GM12878 (cell line): ENCODE data around the gene IFNL1. TPM values are rescaled to one million over a fixed set of nuclear protein-coding genes. Genes with fewer than 3 reads are reported as not detected.

Source experiments
- ATAC-seq: fragments of 200-7000 bp; cut with Tn5 transposase; 3 replicates; pipeline ENCODE4 v1.9.1; 2020; ENCODE audit warnings: mild to moderate bottlenecking, moderate library complexity
- BruUV-seq: library from RNA; stranded (reverse); fragments of 400-500 nt; replicated peaks from 2 replicates; lab custom pipeline; 2021; lab: Mats Ljungman, UMichigan
- CTCF ChIA-PET: fragments of 300-600 bp; sonication (Branson Sonifier 250); formaldehyde crosslinking; extraction: SDS; loops from one replicate; lab custom pipeline; 2021; ENCODE audit warnings: inconsistent platforms; lab: Yijun Ruan, JAX
- POLR2A ChIA-PET: fragments of 350-600 bp; formaldehyde crosslinking; extraction: SDS; loops from one replicate; lab custom pipeline; 2021; ENCODE audit warnings: inconsistent platforms; lab: Charles Lee
- RAD21 ChIA-PET: fragments of 300-600 bp; sonication (Branson Sonifier 250); formaldehyde crosslinking; loops from one replicate; lab custom pipeline; 2023; ENCODE audit warnings: antibody characterized with exemption; ENCODE audit not compliant: unreplicated experiment; lab: Charles Lee
- SMC1A ChIA-PET: fragments of 300-600 bp; sonication (Branson Sonifier 250); formaldehyde crosslinking; loops from one replicate; lab custom pipeline; 2023; ENCODE audit not compliant: unreplicated experiment, uncharacterized antibody; lab: Charles Lee
- DNase-seq: peaks from one replicate; pipeline ENCODE4 v3.0.0-alpha.2; 2011; ENCODE audit warnings: low read depth, low spot score
- FAIRE-seq: peaks from 3 replicates; lab custom pipeline; 2011; peaks lifted over from hg19 to GRCh38; lab: Jason Lieb, UNC
- H2AFZ ChIP-seq: 2 replicates; pipeline ENCODE4 v1.6.0; 2011; ENCODE audit warnings: low read depth, low read length, control low read depth; ENCODE audit not compliant: control insufficient read depth
- H3K27ac ChIP-seq: 2 replicates; pipeline ENCODE4 v1.5.1; 2011; ENCODE audit warnings: control low read depth; ENCODE audit not compliant: control insufficient read depth, insufficient read depth
- H3K27me3 ChIP-seq, 2 experiments: replicated peaks in 1 of 2; 2 replicates each; pipeline versions ENCODE4 v1.6.0 to v1.6.1; 2011; ENCODE audit warnings: low read length in 1 of 2; ENCODE audit not compliant: control insufficient read depth in 2 of 2, insufficient read depth in 2 of 2
- H3K36me3 ChIP-seq, 2 experiments: 2 replicates each; pipeline ENCODE4 v1.5.1; 2011; ENCODE audit warnings: low read length in 1 of 2; ENCODE audit not compliant: control insufficient read depth in 2 of 2, insufficient read depth in 2 of 2
- H3K4me1 ChIP-seq: 2 replicates; pipeline ENCODE4 v1.6.1; 2011; ENCODE audit warnings: mild to moderate bottlenecking, low read length, moderate library complexity, mixed read lengths; ENCODE audit not compliant: control insufficient read depth, insufficient read depth
- H3K4me2 ChIP-seq: 2 replicates; pipeline ENCODE4 v1.6.0; 2011; ENCODE audit warnings: control low read depth; ENCODE audit not compliant: control insufficient read depth, insufficient read depth
- H3K4me3 ChIP-seq: fragments of 200-600 bp; sonication (generic); 2 replicates; pipeline ENCODE4 v1.5.1; 2016
- H3K79me2 ChIP-seq: 2 replicates; pipeline ENCODE4 v1.6.0; 2011; ENCODE audit warnings: low read length; ENCODE audit not compliant: control insufficient read depth, insufficient read depth
- H3K9ac ChIP-seq: 2 replicates; pipeline ENCODE4 v1.8.0; 2011; ENCODE audit warnings: low read length, control low read depth, mixed read lengths; ENCODE audit not compliant: control insufficient read depth, insufficient read depth
- H3K9me3 ChIP-seq: replicated peaks from 3 replicates; pipeline ENCODE4 v1.5.1; 2011; ENCODE audit warnings: mild to moderate bottlenecking, low read length; ENCODE audit not compliant: control insufficient read depth, insufficient read depth
- H4K20me1 ChIP-seq: 2 replicates; pipeline ENCODE4 v1.6.0; 2011; ENCODE audit not compliant: control insufficient read depth, insufficient read depth
- BACH1 ChIP-seq: fragments of 450-650 bp; IDR thresholded peaks from 2 replicates; pipeline ENCODE4 v1.6.1; 2017; ENCODE audit warnings: mild to moderate bottlenecking, borderline replicate concordance
- CREB1 ChIP-seq: IDR thresholded peaks from 2 replicates; pipeline ENCODE4 v1.6.1; 2012; ENCODE audit warnings: low read depth, mild to moderate bottlenecking, inconsistent platforms
- CTCF ChIP-seq, 3 experiments: IDR thresholded peaks in 2 of 3; conservative IDR thresholded peaks in 1 of 3; 2 replicates each; pipeline ENCODE4 v1.5.1; 2011; ENCODE audit warnings: low read depth in 3 of 3, low read length in 3 of 3, mild to moderate bottlenecking in 3 of 3, control low read depth in 2 of 3, moderate library complexity in 2 of 3, inconsistent platforms in 1 of 3, mixed read lengths in 1 of 3; ENCODE audit not compliant: control insufficient read depth in 2 of 3, insufficient read depth in 1 of 3; ENCODE audit errors: extremely low read depth in 1 of 3
- GATAD2B ChIP-seq: fragments of 450-650 bp; conservative IDR thresholded peaks from 2 replicates; pipeline ENCODE4 v1.6.1; 2017; ENCODE audit warnings: low read depth, mild to moderate bottlenecking, moderate library complexity
- POLR2AphosphoS2 ChIP-seq: IDR thresholded peaks from 2 replicates; pipeline ENCODE4 v1.6.1; 2011; ENCODE audit warnings: low read depth, mild to moderate bottlenecking, low read length, improper control_type of control experiment, moderate library complexity
- YBX1 ChIP-seq: fragments of 450-650 bp; IDR thresholded peaks from 2 replicates; pipeline ENCODE4 v1.6.1; 2016; ENCODE audit warnings: antibody characterized with exemption
- WGBS: methylation state at CpG from one replicate; pipeline ENCODE4 v1.1.6; 2016; ENCODE audit warnings: low lambda C conversion rate; ENCODE audit not compliant: insufficient replicate concordance, insufficient coverage; ENCODE audit errors: missing lambda C conversion rate; 5-methylcytosine and 5-hydroxymethylcytosine counted together
- in situ Hi-C: fragments of 300-500 bp; cut with MboI; formaldehyde crosslinking; loops from 9 replicates; pipeline ENCODE4 v1.14.3; 2018; ENCODE audit warnings: mixed read lengths
- intact Hi-C: fragments of 100-400 bp; cut with micrococcal nuclease; formaldehyde crosslinking; loops from one replicate; pipeline ENCODE4 v1.14.2; 2022; ENCODE audit not compliant: unreplicated experiment
- polyA plus RNA-seq, 11 experiments: library from polyadenylated mRNA; depleted of rRNA in 4 of 11; unstranded in 6 of 11; stranded (reverse) in 5 of 11; fragments of >200 nt; fragmentation: Nextera tagmentation in 4 of 11; fragmentation: Illumina TruSeq in 1 of 11; extraction: Ambion mirVana in 4 of 11; extraction: Trizol in 1 of 11; gene quantifications; 1 replicate in 1 of 11; 2 replicates in 10 of 11; pipeline versions ENCODE4 v1.2.1 to v1.2.3, GENCODE V29; 2011 to 2016; ENCODE audit warnings: inconsistent platforms in 2 of 11, missing spikeins in 2 of 11, low read depth in 1 of 11
- total RNA-seq, 4 experiments: library from RNA; depleted of rRNA in 3 of 4; stranded (reverse); fragments of >200 nt in 3 of 4; fragmentation: Illumina TruSeq in 1 of 4; extraction: Trizol in 1 of 4; gene quantifications; 2 replicates each; pipeline versions ENCODE4 v1.2.1 to v1.2.3, GENCODE V29; 2013 to 2021

Gene IFNL1
- total and polyA plus RNA-seq, 10 of the 15 experiments (the other 5 are each of a cell fraction or from before 2014, with no cell fraction given): not detected

GRCh38 chr19:39342647-39343305, 46.6 kb downstream of the IFNL1 start:
- Histone ChIP-seq H3K4me1 (peaks cover 14% of the 10 kb centered on the region), H3K27me3 (no peaks in the 10 kb centered on the region), H3K4me2 (peak overlapping the region; percentile 94), H3K36me3 (peaks cover 0 to 5% of the 10 kb centered on the region in 2 experiments; a peak in 1 of 4 replicates), H3K9ac (peak overlapping the region; percentile 80), H2AFZ (no peak overlapping the region), H4K20me1 (no peaks in the 10 kb centered on the region; the same call in 1 of the 2 replicates), H3K27ac (peak overlapping the region; percentile 56), H3K9me3 (no peaks in the 10 kb centered on the region), H3K4me3 (peak overlapping the region; percentile 92), H3K79me2 (peaks cover 12% of the 10 kb centered on the region)
- POLR2A ChIA-PET: interaction anchor here (0.6 to 1.4 kb wide), 7 partner anchors 8 to 967 kb away, joined by 3 to 12 read pairs (median 6); partner anchors contain the start of genes ECH1, MED29, PAF1 and RPS16
- intact Hi-C loops: loop anchor here (1.0 to 5.0 kb wide), 3 partner anchors 48 to 190 kb away; partner anchors contain the start of genes EID2B, MED29, PAF1 and PLEKHG2
- DNase-seq (no peak), FAIRE-seq (no peak), ATAC-seq (no peak)
- no TSS peak for BruUV-seq
- SMC1A ChIA-PET: interaction anchor here (1.0 kb wide), 2 partner anchors 11 to 69 kb away, joined by 3 to 7 read pairs; partner anchors contain the start of gene PLEKHG2
- WGBS: 10% methylated on average over 16 of the region's 51 CpGs
- TF ChIP-seq CREB1: no peak
- 0 out of 2 replicates have a peak, but pooled peaks have one; percentile 1 for TF ChIP-seq BACH1
- CTCF ChIA-PET: interaction anchor here (0.7 to 1.4 kb wide), 9 partner anchors 10 to 673 kb away, joined by 3 to 5 read pairs (median 4); partner anchors contain the start of genes MED29 and PAF1
- in situ Hi-C loops: no loop called here
- RAD21 ChIA-PET: interaction anchor here (0.8 to 2.0 kb wide), 3 partner anchors 56 to 93 kb away, joined by 3 to 5 read pairs (median 3); partner anchors contain the start of gene RPS16

DNA sequence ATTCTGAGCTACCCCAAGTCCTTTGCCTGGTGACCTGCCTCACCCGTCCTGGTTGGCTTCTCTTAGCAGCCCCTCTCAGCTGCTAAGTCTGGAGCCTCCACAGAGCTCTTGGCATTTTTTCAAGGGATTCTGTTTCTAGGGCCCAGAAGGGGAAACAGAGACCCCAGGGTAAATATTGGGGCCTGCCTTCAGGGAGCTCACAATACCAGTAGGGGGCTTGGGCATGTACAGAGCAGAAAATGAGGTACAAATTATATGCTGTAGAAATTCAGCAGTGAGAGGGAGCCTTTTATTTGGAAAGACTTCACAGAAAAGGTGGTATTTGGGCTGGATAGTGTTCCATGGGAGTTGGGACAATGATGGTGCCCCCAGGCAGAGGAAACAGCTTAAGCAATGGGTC, 49.7 kb downstream of the IFNL1 start:
- Histone ChIP-seq H3K9me3 (no peaks in the 10 kb centered on the region), H2AFZ (no peak overlapping the region), H3K4me1 (peaks cover 10% of the 10 kb centered on the region), H4K20me1 (no peaks in the 10 kb centered on the region; the same call in 1 of the 2 replicates), H3K27ac (no peak overlapping the region), H3K4me3 (no peak overlapping the region), H3K27me3 (no peaks in the 10 kb centered on the region), H3K9ac (no peak overlapping the region), H3K4me2 (no peak overlapping the region), H3K36me3 (peaks cover 0 to 5% of the 10 kb centered on the region in 2 experiments; a peak in 1 of 4 replicates), H3K79me2 (peaks cover 12% of the 10 kb centered on the region)
- ATAC-seq (no peak), DNase-seq (no peak), FAIRE-seq (no peak)
- no peak for TF ChIP-seq GATAD2B
- TF ChIP-seq YBX1: no peak
- no peak for TF ChIP-seq POLR2AphosphoS2
- TF ChIP-seq CTCF (IDR thresholded peaks at IDR 0.05 in 2 of 3, conservative IDR thresholded peaks at IDR 0.05 in 1 of 3; ENCODE audit: control insufficient read depth in 2 of 3, extremely low read depth in 1 of 3, insufficient read depth in 1 of 3, low read depth in 3 of 3, low read length in 3 of 3): peak in 2 of 3 experiments; percentile 24 to 26; a peak in 3 of 6 replicates
- in situ Hi-C loops (no loop called here), intact Hi-C loops (no loop called here)
- BruUV-seq: no TSS peak
- ChIA-PET RAD21 (interaction anchor here (1.7 kb wide), 1 partner anchor 66 kb away, joined by 6 read pairs; the partner anchor contains the start of gene PLEKHG2), CTCF (interaction anchor here (0.6 to 2.2 kb wide), 7 partner anchors 10 to 66 kb away, joined by 3 to 7 read pairs (median 5); partner anchors contain the start of gene PLEKHG2), POLR2A (interaction anchor here (0.9 kb wide), 1 partner anchor 10 kb away, joined by 4 read pairs; the partner anchor contains the start of gene GMFG), SMC1A (interaction anchor here (1.2 kb wide), 2 partner anchors 45 to 66 kb away, joined by 4 read pairs; partner anchors contain the start of genes MED29, PAF1 and PLEKHG2)
- WGBS: 100% methylated on average over 1 of the region's 1 CpG
